OCI-LY3 (cell line): ENCODE measurements around the gene RAI1.

ENCODE experiments used
- CTCF ChIP-seq: fragments of 200-600, 300-600 bp; sonication (generic); IDR thresholded peaks from 2 replicates; pipeline ENCODE4 v1.5.1; 2014; ENCODE audit warnings: antibody characterized with exemption, low read length, low read depth
- EZH2phosphoT487 ChIP-seq: fragments of 200-600 bp; shearing (Covaris generic); IDR thresholded peaks from 2 replicates; pipeline ENCODE4 v1.6.1; 2018; ENCODE audit warnings: antibody characterized with exemption, mixed run types, low read depth

DNA sequence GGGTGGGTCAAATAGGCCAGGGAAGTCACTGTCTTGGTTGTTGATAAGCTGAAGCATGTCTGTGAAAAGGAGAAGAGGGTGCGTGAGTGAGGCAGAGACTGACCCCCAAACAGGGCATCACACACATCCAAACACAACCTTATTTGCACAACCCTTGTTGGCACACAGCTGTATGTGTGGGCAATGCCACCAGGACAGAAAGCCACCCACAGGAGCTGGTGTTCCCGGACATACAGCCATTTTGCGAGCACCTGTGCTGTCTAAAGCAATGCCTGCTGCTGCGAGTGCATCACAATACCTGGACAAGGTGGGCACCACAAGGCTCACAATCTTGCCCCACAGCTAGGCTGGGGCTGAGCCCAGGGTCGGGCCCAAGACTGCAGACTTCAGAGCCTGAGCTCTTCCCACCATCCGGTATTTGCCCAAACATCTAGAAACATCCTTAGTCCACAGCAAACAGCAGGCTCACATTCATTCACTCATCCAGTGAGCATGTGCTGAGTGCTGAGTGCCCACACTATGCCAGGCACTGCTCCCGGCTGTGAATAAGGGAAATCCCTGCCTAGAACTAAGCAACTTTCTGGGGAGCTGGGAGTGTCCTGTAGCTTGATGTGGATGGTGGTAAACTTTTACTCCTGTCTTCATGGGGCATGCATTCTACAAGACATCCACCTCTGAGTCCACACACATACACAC is 139.4 kb downstream of the RAI1 start:
- TF ChIP-seq CTCF, result no peak
- TF ChIP-seq EZH2phosphoT487, result no peak
